Measurements from ENCODE around the gene STUB1.

DNA sequence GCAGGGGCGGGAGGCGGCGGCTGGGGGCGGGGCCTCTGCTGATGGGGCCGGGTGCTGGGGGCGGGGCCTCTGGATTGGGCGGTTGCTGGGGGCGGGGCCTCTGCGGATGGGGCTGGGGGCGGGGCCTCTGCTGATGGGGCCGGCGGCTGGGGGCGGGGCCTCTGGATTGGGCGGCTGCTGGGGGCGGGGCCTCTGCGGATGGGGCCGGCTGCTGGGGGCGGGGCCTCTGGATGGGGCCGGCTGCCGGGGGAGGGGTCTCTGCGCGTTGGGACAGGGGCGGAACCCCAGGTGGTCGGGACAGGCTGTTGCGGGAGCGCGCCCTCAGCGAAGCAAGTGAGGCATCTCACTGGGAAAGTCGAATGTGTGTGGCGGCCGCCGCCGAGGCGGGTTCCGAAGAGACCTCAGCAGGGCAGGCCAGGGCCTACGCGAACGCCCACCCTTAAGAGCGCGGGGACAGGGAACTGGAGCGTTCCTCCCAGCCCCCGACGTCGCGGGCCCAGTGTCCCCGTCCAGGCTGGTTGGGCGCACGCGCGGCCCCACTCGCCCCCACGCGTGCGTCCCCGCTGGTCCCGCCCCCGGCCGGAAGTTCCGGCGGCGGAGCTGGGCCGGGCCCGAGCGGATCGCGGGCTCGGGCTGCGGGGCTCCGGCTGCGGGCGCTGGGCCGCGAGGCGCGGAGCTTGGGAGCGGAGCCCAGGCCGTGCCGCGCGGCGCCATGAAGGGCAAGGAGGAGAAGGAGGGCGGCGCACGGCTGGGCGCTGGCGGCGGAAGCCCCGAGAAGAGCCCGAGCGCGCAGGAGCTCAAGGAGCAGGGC is at the start of gene STUB1:
- TF ChIP-seq, protein P1, sequence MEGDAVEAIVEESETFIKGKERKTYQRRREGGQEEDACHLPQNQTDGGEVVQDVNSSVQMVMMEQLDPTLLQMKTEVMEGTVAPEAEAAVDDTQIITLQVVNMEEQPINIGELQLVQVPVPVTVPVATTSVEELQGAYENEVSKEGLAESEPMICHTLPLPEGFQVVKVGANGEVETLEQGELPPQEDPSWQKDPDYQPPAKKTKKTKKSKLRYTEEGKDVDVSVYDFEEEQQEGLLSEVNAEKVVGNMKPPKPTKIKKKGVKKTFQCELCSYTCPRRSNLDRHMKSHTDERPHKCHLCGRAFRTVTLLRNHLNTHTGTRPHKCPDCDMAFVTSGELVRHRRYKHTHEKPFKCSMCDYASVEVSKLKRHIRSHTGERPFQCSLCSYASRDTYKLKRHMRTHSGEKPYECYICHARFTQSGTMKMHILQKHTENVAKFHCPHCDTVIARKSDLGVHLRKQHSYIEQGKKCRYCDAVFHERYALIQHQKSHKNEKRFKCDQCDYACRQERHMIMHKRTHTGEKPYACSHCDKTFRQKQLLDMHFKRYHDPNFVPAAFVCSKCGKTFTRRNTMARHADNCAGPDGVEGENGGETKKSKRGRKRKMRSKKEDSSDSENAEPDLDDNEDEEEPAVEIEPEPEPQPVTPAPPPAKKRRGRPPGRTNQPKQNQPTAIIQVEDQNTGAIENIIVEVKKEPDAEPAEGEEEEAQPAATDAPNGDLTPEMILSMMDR (IDR thresholded peaks at IDR 0.05; ENCODE audit: control extremely low read depth in 1 of 3, insufficient read depth in 1 of 3, low read depth in 1 of 3, low read length in 3 of 3), result no peak
- no peak for TF ChIP-seq EZH2 (IDR thresholded peaks at IDR 0.05; ENCODE audit: low read depth, low read length, severe bottlenecking)
- peak; percentile 51; the same call in 1 of the 2 replicates for TF ChIP-seq TBP (IDR thresholded peaks at IDR 0.05; ENCODE audit: low read depth, low read length)
- no peak for TF ChIP-seq POLR2A (IDR thresholded peaks at IDR 0.05; ENCODE audit: control extremely low read depth in 1 of 2, low read depth in 2 of 2, low read length in 2 of 2)
- peak in 1 of 2 experiments; percentile 36; a peak in 1 of 4 replicates for TF ChIP-seq SIN3A (conservative IDR thresholded peaks at IDR 0.05 in 1 of 2, IDR thresholded peaks at IDR 0.05 in 1 of 2; ENCODE audit: low read depth in 1 of 2, low read length in 2 of 2)
- TF ChIP-seq ZNF274 (IDR thresholded peaks at IDR 0.05; ENCODE audit: borderline replicate concordance, extremely low read depth, low read length), result no peak
- TF ChIP-seq EP300 (IDR thresholded peaks at IDR 0.05; ENCODE audit: borderline replicate concordance in 1 of 2, low read depth in 2 of 2, low read length in 2 of 2), result no peak
- TF ChIP-seq POLR2AphosphoS5 (IDR thresholded peaks at IDR 0.05; ENCODE audit: low read depth, low read length), result 0 out of 2 replicates have a peak, but pooled peaks have one; percentile 15
- no peak for TF ChIP-seq CEBPB (IDR thresholded peaks at IDR 0.05; ENCODE audit: low read depth, low read length)
- TF ChIP-seq SIX5 (IDR thresholded peaks at IDR 0.05; ENCODE audit: low read depth, low read length), result no peak
- TF ChIP-seq CREB1 (IDR thresholded peaks at IDR 0.05), result no peak; the same call in 1 of the 2 replicates
- TF ChIP-seq RBBP5 (IDR thresholded peaks at IDR 0.05; ENCODE audit: borderline replicate concordance, low read depth, low read length), result peak; percentile 87; the same call in 1 of the 2 replicates
- no peak for TF ChIP-seq RNF2 (IDR thresholded peaks at IDR 0.05; ENCODE audit: borderline replicate concordance, low read depth, low read length, missing control alignments, poor library complexity, severe bottlenecking)
